HEK293 (cell line): ENCODE data around the gene KLK3.

ENCODE experiments used
- HOXD13 ChIP-seq: sonication (generic); formaldehyde crosslinking; IDR thresholded peaks from 2 replicates; pipeline ENCODE4 v1.8.0; 2022; ENCODE audit warnings: missing genetic modification reagents, borderline replicate concordance
- KLF7 ChIP-seq: fragments of 450-650 bp; formaldehyde crosslinking; IDR thresholded peaks from 2 replicates; pipeline ENCODE4 v1.5.1; 2016; ENCODE audit warnings: missing biosample characterization, missing genetic modification characterization, borderline replicate concordance
- MZF1 ChIP-seq: fragments of 450-650 bp; formaldehyde crosslinking; IDR thresholded peaks from 2 replicates; pipeline ENCODE4 v1.5.1; 2017; ENCODE audit warnings: missing biosample characterization, missing genetic modification characterization, borderline replicate concordance
- OVOL3 ChIP-seq: fragments of 450-650 bp; formaldehyde crosslinking; IDR thresholded peaks from 2 replicates; pipeline ENCODE4 v1.5.1; 2016; ENCODE audit warnings: missing biosample characterization, missing genetic modification characterization
- SALL2 ChIP-seq: fragments of 450-650 bp; formaldehyde crosslinking; IDR thresholded peaks from 2 replicates; pipeline ENCODE4 v1.5.0; 2017; ENCODE audit warnings: missing biosample characterization, mild to moderate bottlenecking, missing genetic modification characterization, borderline replicate concordance
- SCRT1 ChIP-seq: fragments of 450-650 bp; formaldehyde crosslinking; IDR thresholded peaks from 2 replicates; pipeline ENCODE4 v1.5.1; 2016; ENCODE audit warnings: missing biosample characterization, missing genetic modification characterization, borderline replicate concordance
- SP3 ChIP-seq: fragments of 450-650 bp; formaldehyde crosslinking; IDR thresholded peaks from 2 replicates; pipeline ENCODE4 v1.5.1; 2016; ENCODE audit warnings: missing biosample characterization, missing genetic modification characterization
- ZBTB6 ChIP-seq: fragments of 450-650 bp; formaldehyde crosslinking; IDR thresholded peaks from 2 replicates; pipeline ENCODE4 v1.5.1; 2017; ENCODE audit warnings: missing biosample characterization, missing genetic modification characterization
- ZBTB7A ChIP-seq: fragments of 450-650 bp; formaldehyde crosslinking; IDR thresholded peaks from 2 replicates; pipeline ENCODE4 v1.5.1; 2016; ENCODE audit warnings: low read depth, missing biosample characterization, missing genetic modification characterization
- ZNF112 ChIP-seq: fragments of 450-650 bp; formaldehyde crosslinking; IDR thresholded peaks from 2 replicates; pipeline ENCODE4 v1.5.0; 2017; ENCODE audit warnings: missing biosample characterization, missing genetic modification characterization
- ZNF18 ChIP-seq: fragments of 450-650 bp; formaldehyde crosslinking; IDR thresholded peaks from 2 replicates; pipeline ENCODE4 v1.5.1; 2016; ENCODE audit warnings: missing biosample characterization, missing genetic modification characterization
- ZNF302 ChIP-seq: fragments of 450-650 bp; formaldehyde crosslinking; IDR thresholded peaks from 2 replicates; pipeline ENCODE4 v1.5.1; 2016; ENCODE audit warnings: missing biosample characterization, missing genetic modification characterization, low read depth
- ZNF311 ChIP-seq: fragments of 450-650 bp; formaldehyde crosslinking; IDR thresholded peaks from 2 replicates; pipeline ENCODE4 v1.5.1; 2017; ENCODE audit warnings: missing biosample characterization, missing genetic modification characterization, borderline replicate concordance
- ZNF510 ChIP-seq: fragments of 450-650 bp; formaldehyde crosslinking; IDR thresholded peaks from 2 replicates; pipeline ENCODE4 v1.5.1; 2018; ENCODE audit warnings: mild to moderate bottlenecking, missing genetic modification characterization, missing biosample characterization; ENCODE audit not compliant: insufficient replicate concordance
- ZNF530 ChIP-seq: fragments of 450-650 bp; formaldehyde crosslinking; IDR thresholded peaks from 2 replicates; pipeline ENCODE4 v1.5.1; 2016; ENCODE audit warnings: low read depth, missing biosample characterization, missing genetic modification characterization
- ZNF544 ChIP-seq: fragments of 450-650 bp; formaldehyde crosslinking; IDR thresholded peaks from 2 replicates; pipeline ENCODE4 v1.5.0; 2017; ENCODE audit warnings: missing biosample characterization, missing genetic modification characterization
- ZNF624 ChIP-seq: fragments of 450-650 bp; formaldehyde crosslinking; IDR thresholded peaks from 2 replicates; pipeline ENCODE4 v1.5.1; 2017; ENCODE audit warnings: missing biosample characterization, missing genetic modification characterization
- ZNF626 ChIP-seq: fragments of 450-650 bp; sonication (Bioruptor Pico); formaldehyde crosslinking; IDR thresholded peaks from 2 replicates; pipeline ENCODE4 v1.5.1; 2018; ENCODE audit warnings: missing biosample characterization, missing genetic modification characterization, inconsistent platforms
- ZNF629 ChIP-seq: fragments of 450-650 bp; formaldehyde crosslinking; IDR thresholded peaks from 2 replicates; pipeline ENCODE4 v1.5.1; 2017; ENCODE audit warnings: missing biosample characterization, missing genetic modification characterization
- ZNF777 ChIP-seq: fragments of 450-650 bp; formaldehyde crosslinking; IDR thresholded peaks from 2 replicates; pipeline ENCODE4 v1.5.1; 2017; ENCODE audit warnings: missing biosample characterization, missing genetic modification characterization, borderline replicate concordance
- ZNF843 ChIP-seq: fragments of 450-650 bp; formaldehyde crosslinking; IDR thresholded peaks from 2 replicates; pipeline ENCODE4 v1.5.1; 2016; ENCODE audit warnings: missing biosample characterization, missing genetic modification characterization
- ZSCAN23 ChIP-seq: fragments of 450-650 bp; formaldehyde crosslinking; IDR thresholded peaks from 2 replicates; pipeline ENCODE4 v1.5.1; 2016; ENCODE audit warnings: missing biosample characterization, missing genetic modification characterization
- TF ChIP-seq, protein P1 (sequence below): fragments of 450-650 bp; formaldehyde crosslinking; conservative IDR thresholded peaks from 2 replicates; pipeline ENCODE4 v1.5.1; 2016; ENCODE audit warnings: low read depth, missing biosample characterization, missing genetic modification characterization
- TF ChIP-seq, protein P2 (sequence below): fragments of 450-650 bp; formaldehyde crosslinking; IDR thresholded peaks from 2 replicates; pipeline ENCODE4 v1.5.1; 2016; ENCODE audit warnings: missing biosample characterization, missing genetic modification characterization
- TF ChIP-seq, protein P3 (sequence below): fragments of 450-650 bp; formaldehyde crosslinking; IDR thresholded peaks from 2 replicates; pipeline ENCODE4 v1.5.1; 2016; ENCODE audit warnings: missing biosample characterization, missing genetic modification characterization, borderline replicate concordance

KLK3 gene

DNA sequence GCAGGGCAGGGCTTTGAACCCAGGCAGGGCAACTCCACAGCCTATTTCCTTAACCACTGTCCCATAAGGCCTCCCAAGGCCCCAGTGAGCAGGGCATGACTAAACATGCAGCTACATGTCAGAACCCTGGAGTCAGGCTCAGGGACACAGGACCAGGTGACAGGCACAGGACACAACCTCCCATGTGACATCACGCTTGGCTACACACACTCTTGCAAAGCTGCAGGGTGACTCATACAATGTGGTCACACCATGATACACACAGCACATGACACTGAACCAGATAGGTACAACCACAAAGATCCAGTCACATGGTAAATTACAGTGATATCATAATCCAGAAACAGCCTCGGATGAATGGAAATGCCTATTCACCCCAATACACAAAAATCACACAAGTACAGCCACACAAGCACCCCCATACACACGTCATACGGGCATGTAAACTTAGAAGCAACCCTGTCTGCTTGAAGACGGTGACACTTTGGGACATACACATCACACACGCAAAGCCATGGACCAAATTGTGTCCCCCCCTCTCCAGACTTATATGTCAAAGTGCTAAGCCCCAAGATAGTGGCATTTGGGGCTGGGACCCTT lies 42.0 kb downstream of the KLK3 start (continued):
- TF ChIP-seq, protein P1, sequence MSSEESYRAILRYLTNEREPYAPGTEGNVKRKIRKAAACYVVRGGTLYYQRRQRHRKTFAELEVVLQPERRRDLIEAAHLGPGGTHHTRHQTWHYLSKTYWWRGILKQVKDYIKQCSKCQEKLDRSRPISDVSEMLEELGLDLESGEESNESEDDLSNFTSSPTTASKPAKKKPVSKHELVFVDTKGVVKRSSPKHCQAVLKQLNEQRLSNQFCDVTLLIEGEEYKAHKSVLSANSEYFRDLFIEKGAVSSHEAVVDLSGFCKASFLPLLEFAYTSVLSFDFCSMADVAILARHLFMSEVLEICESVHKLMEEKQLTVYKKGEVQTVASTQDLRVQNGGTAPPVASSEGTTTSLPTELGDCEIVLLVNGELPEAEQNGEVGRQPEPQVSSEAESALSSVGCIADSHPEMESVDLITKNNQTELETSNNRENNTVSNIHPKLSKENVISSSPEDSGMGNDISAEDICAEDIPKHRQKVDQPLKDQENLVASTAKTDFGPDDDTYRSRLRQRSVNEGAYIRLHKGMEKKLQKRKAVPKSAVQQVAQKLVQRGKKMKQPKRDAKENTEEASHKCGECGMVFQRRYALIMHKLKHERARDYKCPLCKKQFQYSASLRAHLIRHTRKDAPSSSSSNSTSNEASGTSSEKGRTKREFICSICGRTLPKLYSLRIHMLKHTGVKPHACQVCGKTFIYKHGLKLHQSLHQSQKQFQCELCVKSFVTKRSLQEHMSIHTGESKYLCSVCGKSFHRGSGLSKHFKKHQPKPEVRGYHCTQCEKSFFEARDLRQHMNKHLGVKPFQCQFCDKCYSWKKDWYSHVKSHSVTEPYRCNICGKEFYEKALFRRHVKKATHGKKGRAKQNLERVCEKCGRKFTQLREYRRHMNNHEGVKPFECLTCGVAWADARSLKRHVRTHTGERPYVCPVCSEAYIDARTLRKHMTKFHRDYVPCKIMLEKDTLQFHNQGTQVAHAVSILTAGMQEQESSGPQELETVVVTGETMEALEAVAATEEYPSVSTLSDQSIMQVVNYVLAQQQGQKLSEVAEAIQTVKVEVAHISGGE = no peak
- TF ChIP-seq ZNF311 (tag by site-specific recombination) = no peak
- TF ChIP-seq, protein P2, sequence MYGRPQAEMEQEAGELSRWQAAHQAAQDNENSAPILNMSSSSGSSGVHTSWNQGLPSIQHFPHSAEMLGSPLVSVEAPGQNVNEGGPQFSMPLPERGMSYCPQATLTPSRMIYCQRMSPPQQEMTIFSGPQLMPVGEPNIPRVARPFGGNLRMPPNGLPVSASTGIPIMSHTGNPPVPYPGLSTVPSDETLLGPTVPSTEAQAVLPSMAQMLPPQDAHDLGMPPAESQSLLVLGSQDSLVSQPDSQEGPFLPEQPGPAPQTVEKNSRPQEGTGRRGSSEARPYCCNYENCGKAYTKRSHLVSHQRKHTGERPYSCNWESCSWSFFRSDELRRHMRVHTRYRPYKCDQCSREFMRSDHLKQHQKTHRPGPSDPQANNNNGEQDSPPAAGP = peak; percentile 96
- TF ChIP-seq ZNF302 = no peak
- no peak for TF ChIP-seq OVOL3 (tag by site-specific recombination)
- peak; percentile 70 for TF ChIP-seq SP3 (tag by site-specific recombination)
- no peak for TF ChIP-seq ZBTB7A (tag by site-specific recombination)
- TF ChIP-seq KLF7 (tag by site-specific recombination) = no peak
- TF ChIP-seq SCRT1 (tag by site-specific recombination) = no peak
- peak; percentile 99 for TF ChIP-seq ZNF629 (tag by site-specific recombination)
- TF ChIP-seq SALL2 (tag by site-specific recombination) = no peak
- TF ChIP-seq ZNF544 (tag by site-specific recombination) = no peak
- TF ChIP-seq, protein P3, sequence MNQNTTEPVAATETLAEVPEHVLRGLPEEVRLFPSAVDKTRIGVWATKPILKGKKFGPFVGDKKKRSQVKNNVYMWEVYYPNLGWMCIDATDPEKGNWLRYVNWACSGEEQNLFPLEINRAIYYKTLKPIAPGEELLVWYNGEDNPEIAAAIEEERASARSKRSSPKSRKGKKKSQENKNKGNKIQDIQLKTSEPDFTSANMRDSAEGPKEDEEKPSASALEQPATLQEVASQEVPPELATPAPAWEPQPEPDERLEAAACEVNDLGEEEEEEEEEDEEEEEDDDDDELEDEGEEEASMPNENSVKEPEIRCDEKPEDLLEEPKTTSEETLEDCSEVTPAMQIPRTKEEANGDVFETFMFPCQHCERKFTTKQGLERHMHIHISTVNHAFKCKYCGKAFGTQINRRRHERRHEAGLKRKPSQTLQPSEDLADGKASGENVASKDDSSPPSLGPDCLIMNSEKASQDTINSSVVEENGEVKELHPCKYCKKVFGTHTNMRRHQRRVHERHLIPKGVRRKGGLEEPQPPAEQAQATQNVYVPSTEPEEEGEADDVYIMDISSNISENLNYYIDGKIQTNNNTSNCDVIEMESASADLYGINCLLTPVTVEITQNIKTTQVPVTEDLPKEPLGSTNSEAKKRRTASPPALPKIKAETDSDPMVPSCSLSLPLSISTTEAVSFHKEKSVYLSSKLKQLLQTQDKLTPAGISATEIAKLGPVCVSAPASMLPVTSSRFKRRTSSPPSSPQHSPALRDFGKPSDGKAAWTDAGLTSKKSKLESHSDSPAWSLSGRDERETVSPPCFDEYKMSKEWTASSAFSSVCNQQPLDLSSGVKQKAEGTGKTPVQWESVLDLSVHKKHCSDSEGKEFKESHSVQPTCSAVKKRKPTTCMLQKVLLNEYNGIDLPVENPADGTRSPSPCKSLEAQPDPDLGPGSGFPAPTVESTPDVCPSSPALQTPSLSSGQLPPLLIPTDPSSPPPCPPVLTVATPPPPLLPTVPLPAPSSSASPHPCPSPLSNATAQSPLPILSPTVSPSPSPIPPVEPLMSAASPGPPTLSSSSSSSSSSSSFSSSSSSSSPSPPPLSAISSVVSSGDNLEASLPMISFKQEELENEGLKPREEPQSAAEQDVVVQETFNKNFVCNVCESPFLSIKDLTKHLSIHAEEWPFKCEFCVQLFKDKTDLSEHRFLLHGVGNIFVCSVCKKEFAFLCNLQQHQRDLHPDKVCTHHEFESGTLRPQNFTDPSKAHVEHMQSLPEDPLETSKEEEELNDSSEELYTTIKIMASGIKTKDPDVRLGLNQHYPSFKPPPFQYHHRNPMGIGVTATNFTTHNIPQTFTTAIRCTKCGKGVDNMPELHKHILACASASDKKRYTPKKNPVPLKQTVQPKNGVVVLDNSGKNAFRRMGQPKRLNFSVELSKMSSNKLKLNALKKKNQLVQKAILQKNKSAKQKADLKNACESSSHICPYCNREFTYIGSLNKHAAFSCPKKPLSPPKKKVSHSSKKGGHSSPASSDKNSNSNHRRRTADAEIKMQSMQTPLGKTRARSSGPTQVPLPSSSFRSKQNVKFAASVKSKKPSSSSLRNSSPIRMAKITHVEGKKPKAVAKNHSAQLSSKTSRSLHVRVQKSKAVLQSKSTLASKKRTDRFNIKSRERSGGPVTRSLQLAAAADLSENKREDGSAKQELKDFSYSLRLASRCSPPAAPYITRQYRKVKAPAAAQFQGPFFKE (tag by site-specific recombination) = no peak
- peak; percentile 17; the same call in 1 of the 2 replicates for TF ChIP-seq ZBTB6 (tag by site-specific recombination)
- TF ChIP-seq MZF1 = no peak
- no peak for TF ChIP-seq HOXD13
- TF ChIP-seq ZNF624 (tag by site-specific recombination) = no peak
- TF ChIP-seq ZNF530 (tag by site-specific recombination) = no peak
- TF ChIP-seq ZNF112 = no peak
- TF ChIP-seq ZNF510 (tag by site-specific recombination) = no peak
- no peak for TF ChIP-seq ZNF626 (tag by site-specific recombination)
- TF ChIP-seq ZNF777 (tag by site-specific recombination) = no peak
- peak; percentile 83 for TF ChIP-seq ZNF18 (tag by site-specific recombination)
- peak; percentile 57 for TF ChIP-seq ZNF843
- TF ChIP-seq ZSCAN23 = peak; percentile 82
